Muscle of back (tissue), 11 donors: ENCODE data around the gene REXO5. TPM values are rescaled to one million over a fixed set of nuclear protein-coding genes. Genes with fewer than 3 reads are reported as not detected.
A peak's percentile ranks its signal among the peaks of the same experiment; 100 is the strongest.

ENCODE experiments used
- DNase-seq, 3 donors: peaks; one replicate each; pipeline versions ENCODE4 v3.0.0 to v3.0.0-alpha.2; 2013
- polyA plus RNA-seq, 10 donors: library from polyadenylated mRNA; unstranded; fragments of 120-200 nt; gene quantifications; one replicate each; pipeline ENCODE4 v1.2.1, GENCODE V29; 2013; ENCODE audit not compliant: insufficient read length in 10 of 10

Gene REXO5
- polyA plus RNA-seq, 10 donors: 3.5 to 6.0 (median 5.1) TPM

GRCh38 chr16:20871258-20871657 is 64.9 kb downstream of the REXO5 start:
- DNase-seq: no peak

DNA sequence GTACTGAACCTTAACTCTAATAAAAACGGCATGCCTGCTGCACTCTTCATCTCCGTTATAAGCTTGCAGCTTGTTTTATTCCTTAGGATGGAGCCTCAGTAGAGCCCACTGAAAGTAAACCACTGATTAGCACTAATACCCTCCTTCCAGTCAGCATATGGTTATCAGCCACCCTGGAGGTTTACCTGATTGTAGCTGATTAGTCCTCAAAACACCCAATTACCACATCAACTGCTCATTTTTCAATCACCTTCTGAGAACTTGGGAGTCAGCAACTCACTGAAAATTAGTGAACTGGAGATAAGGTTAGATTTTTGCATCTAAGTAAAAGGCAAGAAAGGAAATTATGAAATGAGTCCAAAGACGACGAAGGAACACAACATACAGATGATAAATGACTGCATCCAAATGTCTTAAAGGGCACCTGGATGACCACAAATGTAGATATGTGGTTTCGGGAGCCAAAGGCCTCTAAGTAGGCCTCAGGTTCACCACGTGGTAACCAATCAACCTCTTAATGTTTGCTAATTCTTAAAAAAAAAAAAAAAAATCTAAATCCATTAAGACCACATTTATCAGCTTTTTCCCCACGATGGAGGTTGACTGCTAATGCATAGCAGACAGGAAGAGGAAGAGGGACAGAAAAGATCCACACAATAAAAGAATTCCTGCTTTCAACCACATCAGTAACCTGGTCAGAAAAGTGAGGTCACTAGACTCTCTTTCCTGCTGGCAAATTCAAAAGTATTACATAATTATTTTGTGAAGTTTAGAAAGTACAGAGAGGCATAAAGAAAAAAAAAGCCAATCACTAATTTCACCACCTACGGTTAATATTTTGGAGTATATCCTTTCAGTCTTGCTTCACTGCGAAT is 65.9 kb downstream of the REXO5 start:
- DNase-seq: no peak

GRCh38 chr16:20873331-20873730 is 67.0 kb downstream of the REXO5 start:
- DNase-seq: no peak

DNA sequence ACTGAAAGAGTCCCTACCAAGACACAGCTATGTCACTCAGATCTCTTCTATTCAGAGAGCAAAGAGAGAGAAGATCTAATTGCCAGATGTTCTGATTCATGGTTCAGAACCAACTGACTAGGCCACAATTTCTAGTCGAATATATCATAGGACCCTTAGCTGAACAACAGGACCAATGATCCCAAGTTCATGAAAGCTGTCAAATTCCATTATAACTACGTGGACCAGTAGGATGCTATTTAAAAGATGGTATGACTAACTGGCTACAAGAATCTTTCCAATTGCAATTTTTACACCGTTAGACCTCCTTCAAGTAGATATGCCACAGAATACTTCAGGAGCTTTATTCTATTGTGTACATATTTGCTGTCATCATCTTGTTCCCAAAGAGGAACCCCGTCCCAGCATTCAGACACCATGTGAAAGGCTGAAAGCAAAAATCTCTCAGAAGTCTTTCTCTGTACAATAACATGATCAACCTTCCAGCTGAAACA is 67.8 kb downstream of the REXO5 start:
- DNase-seq: no peak

DNA sequence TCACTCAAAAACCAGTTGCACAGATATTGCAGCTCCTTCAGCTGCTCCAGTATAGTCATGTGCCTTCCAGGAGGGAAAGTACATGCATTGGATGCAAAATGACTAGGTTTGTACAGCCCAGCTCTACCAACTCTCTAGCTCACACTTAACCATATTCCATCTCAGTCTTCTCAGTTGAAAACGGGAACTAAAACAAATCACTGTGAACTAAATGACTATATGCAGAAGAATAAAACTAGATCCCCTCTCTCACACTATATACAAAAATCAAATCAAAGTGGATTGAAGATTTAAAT is 69.0 kb downstream of the REXO5 start:
- DNase-seq: no peak

GRCh38 chr16:20878682-20879147 is 72.4 kb downstream of the REXO5 start:
- no peak for DNase-seq

DNA sequence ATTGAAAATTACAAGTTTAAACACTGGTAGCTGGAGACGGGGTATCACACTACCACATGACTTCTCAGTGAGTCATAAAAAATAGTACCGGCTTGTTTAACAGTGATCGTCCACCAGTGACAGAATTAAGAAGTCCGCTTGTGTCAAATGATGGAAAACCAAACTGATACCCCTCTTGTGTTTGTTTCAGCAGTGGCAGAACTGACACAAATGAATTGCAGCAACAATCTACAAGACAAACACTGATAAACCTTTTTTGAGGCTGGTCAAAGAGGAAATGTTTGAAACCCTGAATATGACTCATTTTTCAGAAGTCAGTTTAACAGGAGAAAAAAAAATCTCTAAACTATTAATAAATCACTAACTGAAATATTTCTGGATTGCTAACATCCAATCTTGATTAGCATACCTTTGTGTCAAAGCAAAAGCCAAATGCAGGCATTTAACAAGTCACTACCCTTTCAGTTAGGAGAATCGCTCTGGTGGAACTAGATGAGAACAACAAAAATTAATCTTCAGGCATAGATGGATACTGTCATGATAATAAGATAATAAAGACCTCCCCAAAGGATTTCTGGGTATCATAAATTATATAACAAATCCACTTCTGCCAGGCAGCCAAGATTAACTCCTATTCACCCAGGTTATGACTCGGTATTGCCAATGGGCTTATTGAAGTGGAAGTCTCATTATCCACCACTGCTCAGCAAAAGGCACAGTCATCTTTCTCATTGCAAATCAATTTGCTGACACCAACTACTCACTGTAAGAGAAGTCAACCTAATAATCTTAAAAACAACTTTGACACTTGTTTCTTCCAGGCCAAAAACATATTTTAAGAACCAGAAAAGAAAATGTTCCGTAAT is 73.1 kb downstream of the REXO5 start:
- DNase-seq: peak in 1 of 3 donors; percentile 11

- no peak for DNase-seq
Measured at GRCh38 chr16:20880867-20881502, 74.7 kb downstream of the REXO5 start.

- no peak for DNase-seq
Measured at GRCh38 chr16:20881503-20881878, 75.2 kb downstream of the REXO5 start.

DNA sequence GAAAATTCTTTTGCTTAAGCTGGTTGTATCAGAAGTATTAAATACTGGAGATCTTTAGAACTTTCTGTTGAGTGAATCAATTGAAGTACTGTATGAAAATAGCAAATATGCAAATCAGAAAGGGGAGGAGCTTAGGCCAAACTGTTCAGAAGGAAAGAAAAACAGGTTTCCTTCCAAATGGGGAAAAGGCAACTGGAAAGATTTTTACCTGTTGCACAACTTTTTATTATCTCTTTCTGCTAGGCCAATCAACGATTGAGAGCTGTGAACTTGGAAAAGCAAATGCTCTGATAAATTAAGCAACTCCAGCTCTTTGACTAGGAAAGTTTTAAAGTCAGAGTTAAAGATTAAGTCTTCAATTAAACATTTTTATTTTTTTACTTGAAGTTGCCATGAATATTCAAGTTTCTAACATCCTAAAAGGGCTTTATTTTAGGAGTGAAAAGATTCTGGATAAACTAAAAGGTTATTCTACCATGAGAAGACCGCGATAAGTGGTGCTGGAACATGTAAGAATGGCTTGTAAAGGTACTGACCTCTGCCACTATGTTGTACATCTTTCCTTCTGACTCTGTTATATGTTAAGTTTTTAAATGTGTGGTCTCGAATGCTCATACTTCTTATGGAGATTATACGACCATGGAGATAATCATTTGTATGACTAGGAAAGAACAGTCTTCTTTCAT is 77.4 kb downstream of the REXO5 start:
- DNase-seq: no peak

- no peak for DNase-seq
Measured at GRCh38 chr16:20884240-20884556, 77.9 kb downstream of the REXO5 start.

DNA sequence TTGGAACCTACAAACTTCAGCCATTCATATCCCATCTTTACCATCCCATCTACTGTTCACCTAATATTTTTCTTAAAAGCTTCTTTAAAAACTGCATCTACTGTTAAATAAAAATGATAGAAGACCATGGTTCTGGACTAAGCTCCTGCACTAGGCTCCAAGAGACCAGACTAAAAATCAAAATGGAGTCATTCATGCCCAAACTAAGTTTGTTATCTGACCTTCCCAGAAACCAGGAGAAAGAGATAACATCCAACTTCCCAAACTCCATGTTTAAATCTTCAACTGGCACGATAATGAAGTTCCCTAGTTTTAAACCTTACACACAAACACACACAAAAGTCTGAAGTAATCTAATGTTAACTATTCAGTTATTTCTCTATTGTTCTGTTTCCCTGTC is 80.0 kb downstream of the REXO5 start:
- DNase-seq: no peak

- no peak for DNase-seq
Measured at GRCh38 chr16:20887207-20887606, 80.9 kb downstream of the REXO5 start.

- DNase-seq: no peak
Measured at GRCh38 chr16:20889625-20890275, 83.4 kb downstream of the REXO5 start.

DNA sequence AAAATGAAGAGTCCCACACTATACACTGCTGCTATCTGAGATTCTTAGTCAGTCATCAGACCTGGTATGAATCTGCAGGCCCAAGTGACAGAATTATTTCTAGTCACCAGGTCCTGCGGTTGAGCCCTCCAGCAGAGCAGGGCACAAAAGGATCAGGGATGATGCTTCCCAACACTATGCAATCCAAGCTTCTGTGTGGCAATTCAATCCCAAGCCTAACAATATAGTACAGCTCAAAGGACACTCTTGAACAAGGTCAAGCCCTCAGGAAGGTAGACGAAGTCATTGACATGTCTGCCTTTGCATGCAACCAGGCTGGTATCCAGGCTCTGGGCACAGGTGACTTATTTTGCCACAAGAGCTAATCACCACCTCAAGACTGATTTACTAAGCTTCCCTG is 88.1 kb downstream of the REXO5 start:
- no peak for DNase-seq

DNA sequence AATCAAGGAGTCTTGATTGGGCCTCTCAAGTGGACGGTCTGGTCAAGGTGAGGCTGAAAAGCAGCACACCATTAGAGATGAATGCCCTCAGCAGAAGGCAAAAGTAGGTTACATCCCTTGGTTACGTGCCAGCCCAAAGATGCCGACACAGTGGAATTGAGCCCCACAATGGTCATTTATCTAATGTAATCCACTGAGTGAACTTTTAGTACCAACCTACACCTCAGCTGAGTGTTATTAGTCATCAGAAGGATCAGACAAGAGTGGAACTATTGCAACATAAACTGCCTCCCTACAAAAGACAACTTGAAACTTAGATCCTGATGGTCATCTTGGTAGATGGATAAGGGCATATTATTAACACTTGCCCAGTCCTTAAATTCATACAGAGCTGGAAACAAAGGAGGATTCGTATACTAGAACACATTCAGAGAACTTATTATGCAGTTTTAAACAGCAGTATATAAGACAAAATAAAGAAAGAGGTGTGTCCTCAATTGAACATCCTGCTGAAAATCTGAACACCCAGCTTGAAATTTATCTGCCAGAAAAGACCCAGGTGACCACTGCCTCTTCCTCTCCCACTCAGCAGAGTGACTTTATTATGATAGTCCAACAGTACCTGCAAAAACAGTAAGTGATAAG is 91.0 kb downstream of the REXO5 start:
- DNase-seq: no peak

DNA sequence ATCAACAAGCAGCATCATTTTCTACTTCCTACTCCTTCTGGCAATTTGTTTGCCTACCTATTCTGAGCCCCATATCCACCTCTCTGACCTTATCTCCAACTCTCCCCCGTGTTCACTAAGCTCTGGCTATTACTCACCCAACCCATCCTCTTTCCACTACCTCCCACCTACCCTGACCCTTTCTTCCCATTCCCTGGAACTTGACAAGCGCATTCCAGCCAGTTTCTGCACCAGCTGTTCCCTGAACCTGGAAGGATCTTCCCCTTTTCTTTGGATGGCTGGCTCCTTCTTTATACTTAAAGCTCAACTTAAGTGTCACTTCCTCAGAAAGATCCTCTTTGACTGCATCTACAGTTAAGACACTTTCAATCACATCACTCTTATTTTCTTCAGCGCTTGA is 91.6 kb downstream of the REXO5 start:
- DNase-seq: no peak

DNA sequence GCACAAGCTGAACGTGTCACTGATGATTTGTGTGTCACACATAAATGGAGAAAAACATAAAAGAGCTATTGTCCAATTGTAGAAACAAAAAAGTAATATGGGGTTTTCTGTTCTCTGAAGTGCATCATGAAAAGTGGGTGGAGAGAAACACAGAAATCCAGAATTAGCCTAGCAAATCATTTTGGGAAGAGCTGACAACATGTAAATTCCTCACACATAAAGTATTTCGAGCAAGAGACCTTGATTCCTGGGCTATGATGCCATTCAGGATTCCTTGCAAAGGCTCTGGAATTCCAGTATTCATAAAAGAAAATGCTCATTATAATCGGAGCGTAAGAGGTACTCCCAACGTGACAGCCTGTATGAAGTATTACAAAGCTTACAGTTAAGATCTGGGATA is 92.7 kb downstream of the REXO5 start:
- DNase-seq: peak; percentile 39 to 66 (median 63)
